ENCODE results near the gene TMEM272. TPM values are rescaled to one million over a fixed set of nuclear protein-coding genes. Genes with fewer than 3 reads are reported as not detected.

Gene TMEM272
- polyA plus RNA-seq, 1 of the 3 experiments (the other 2 are of a cell fraction) = not detected

DNA sequence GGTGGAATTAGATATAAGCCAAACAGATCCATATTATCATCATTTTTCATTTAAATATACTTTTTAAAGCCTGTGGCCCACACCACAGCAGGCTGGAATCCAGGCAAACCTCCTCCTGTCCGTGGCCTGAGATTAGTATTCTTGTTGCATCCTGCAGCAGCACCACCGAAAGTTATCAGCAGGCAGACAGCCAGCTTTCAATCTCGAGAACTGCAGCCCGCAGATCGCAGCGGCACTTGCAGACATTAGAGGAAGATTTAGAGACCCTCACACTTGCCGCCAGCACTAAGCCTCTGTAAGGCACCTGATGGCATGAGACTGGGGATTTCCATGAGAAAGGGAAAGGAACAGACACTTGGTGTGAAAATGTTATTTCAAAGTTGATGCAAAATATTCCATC, 48.4 kb downstream of the TMEM272 start (continued):
- TF ChIP-seq, protein P1, sequence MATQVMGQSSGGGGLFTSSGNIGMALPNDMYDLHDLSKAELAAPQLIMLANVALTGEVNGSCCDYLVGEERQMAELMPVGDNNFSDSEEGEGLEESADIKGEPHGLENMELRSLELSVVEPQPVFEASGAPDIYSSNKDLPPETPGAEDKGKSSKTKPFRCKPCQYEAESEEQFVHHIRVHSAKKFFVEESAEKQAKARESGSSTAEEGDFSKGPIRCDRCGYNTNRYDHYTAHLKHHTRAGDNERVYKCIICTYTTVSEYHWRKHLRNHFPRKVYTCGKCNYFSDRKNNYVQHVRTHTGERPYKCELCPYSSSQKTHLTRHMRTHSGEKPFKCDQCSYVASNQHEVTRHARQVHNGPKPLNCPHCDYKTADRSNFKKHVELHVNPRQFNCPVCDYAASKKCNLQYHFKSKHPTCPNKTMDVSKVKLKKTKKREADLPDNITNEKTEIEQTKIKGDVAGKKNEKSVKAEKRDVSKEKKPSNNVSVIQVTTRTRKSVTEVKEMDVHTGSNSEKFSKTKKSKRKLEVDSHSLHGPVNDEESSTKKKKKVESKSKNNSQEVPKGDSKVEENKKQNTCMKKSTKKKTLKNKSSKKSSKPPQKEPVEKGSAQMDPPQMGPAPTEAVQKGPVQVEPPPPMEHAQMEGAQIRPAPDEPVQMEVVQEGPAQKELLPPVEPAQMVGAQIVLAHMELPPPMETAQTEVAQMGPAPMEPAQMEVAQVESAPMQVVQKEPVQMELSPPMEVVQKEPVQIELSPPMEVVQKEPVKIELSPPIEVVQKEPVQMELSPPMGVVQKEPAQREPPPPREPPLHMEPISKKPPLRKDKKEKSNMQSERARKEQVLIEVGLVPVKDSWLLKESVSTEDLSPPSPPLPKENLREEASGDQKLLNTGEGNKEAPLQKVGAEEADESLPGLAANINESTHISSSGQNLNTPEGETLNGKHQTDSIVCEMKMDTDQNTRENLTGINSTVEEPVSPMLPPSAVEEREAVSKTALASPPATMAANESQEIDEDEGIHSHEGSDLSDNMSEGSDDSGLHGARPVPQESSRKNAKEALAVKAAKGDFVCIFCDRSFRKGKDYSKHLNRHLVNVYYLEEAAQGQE (IDR thresholded peaks at IDR 0.05; ENCODE audit: low read depth, low read length) = no peak
- TF ChIP-seq TCF12 (IDR thresholded peaks at IDR 0.05) (no peak), GATA2 (CRISPR knock-in tag; IDR thresholded peaks at IDR 0.05) (no peak)

- TF ChIP-seq, protein P2, sequence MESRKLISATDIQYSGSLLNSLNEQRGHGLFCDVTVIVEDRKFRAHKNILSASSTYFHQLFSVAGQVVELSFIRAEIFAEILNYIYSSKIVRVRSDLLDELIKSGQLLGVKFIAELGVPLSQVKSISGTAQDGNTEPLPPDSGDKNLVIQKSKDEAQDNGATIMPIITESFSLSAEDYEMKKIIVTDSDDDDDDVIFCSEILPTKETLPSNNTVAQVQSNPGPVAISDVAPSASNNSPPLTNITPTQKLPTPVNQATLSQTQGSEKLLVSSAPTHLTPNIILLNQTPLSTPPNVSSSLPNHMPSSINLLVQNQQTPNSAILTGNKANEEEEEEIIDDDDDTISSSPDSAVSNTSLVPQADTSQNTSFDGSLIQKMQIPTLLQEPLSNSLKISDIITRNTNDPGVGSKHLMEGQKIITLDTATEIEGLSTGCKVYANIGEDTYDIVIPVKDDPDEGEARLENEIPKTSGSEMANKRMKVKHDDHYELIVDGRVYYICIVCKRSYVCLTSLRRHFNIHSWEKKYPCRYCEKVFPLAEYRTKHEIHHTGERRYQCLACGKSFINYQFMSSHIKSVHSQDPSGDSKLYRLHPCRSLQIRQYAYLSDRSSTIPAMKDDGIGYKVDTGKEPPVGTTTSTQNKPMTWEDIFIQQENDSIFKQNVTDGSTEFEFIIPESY (IDR thresholded peaks at IDR 0.05; ENCODE audit: borderline replicate concordance, low read depth) = no peak
- TF ChIP-seq FOXJ3 (CRISPR knock-in tag; IDR thresholded peaks at IDR 0.05) (no peak), NRF1 (IDR thresholded peaks at IDR 0.05; ENCODE audit: low read depth, low read length) (no peak), GATA2 (CRISPR knock-in tag; IDR thresholded peaks at IDR 0.05) (no peak), FOSL2 (IDR thresholded peaks at IDR 0.05; ENCODE audit: borderline replicate concordance, low read depth) (no peak), TEAD4 (IDR thresholded peaks at IDR 0.05; ENCODE audit: borderline replicate concordance, insufficient read depth) (no peak), RXRA (IDR thresholded peaks at IDR 0.05; ENCODE audit: borderline replicate concordance, low read depth) (no peak), CTCF (IDR thresholded peaks at IDR 0.05) (no peak), RCOR1 (IDR thresholded peaks at IDR 0.05; ENCODE audit: low read length) (no peak), SIN3A (IDR thresholded peaks at IDR 0.05; ENCODE audit: borderline replicate concordance, low read depth, low read length) (no peak), SMC3 (IDR thresholded peaks at IDR 0.05; ENCODE audit: low read depth, low read length) (no peak)
- TF ChIP-seq, protein P3, sequence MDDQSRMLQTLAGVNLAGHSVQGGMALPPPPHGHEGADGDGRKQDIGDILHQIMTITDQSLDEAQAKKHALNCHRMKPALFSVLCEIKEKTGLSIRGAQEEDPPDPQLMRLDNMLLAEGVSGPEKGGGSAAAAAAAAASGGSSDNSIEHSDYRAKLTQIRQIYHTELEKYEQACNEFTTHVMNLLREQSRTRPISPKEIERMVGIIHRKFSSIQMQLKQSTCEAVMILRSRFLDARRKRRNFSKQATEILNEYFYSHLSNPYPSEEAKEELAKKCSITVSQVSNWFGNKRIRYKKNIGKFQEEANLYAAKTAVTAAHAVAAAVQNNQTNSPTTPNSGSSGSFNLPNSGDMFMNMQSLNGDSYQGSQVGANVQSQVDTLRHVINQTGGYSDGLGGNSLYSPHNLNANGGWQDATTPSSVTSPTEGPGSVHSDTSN (IDR thresholded peaks at IDR 0.05) = no peak
- TF ChIP-seq, protein P4, sequence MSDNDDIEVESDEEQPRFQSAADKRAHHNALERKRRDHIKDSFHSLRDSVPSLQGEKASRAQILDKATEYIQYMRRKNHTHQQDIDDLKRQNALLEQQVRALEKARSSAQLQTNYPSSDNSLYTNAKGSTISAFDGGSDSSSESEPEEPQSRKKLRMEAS (IDR thresholded peaks at IDR 0.05; ENCODE audit: low read depth) = no peak
- WGBS (ENCODE audit: low lambda C conversion rate) = 89% methylated on average over 2 of the region's 2 CpGs
- H3F3A ChIP-seq (replicated peaks; ENCODE audit: insufficient read depth) = peaks cover 8% of the 10 kb centered on the region
- ChIA-PET CTCF (interaction anchor here (1.1 to 4.8 kb wide), 7 partner anchors 9 to 509 kb away, joined by 3 to 80 read pairs (median 8); no protein-coding TSS in a partner anchor), POLR2A (interaction anchor here (0.6 to 3.1 kb wide), 4 partner anchors 9 to 353 kb away, joined by 3 to 26 read pairs (median 4); partner anchors contain the start of gene INTS6)
- no peaks in the 10 kb centered on the region for H3K9me2 ChIP-seq
- H3K4me2 ChIP-seq = no peak overlapping the region
- H3K27me3 ChIP-seq (ENCODE audit: insufficient read depth) = no peaks in the 10 kb centered on the region
- no peak overlapping the region for H3K27ac ChIP-seq (ENCODE audit: low read depth in 2 of 2, low read length in 1 of 2)
- no peak overlapping the region for H3K4me3 ChIP-seq (ENCODE audit: low read depth in 2 of 2, low read length in 1 of 2)
- no peak overlapping the region for H3K9ac ChIP-seq
- no peak for DNase-seq
- peaks cover 5 to 25% of the 10 kb centered on the region in 2 experiments; a peak in 3 of 4 replicates for H3K4me1 ChIP-seq (ENCODE audit: control insufficient read depth in 1 of 2, insufficient read depth in 2 of 2, low read depth in 1 of 2, low read length in 1 of 2)
- H4K20me1 ChIP-seq (ENCODE audit: insufficient read depth) = no peaks in the 10 kb centered on the region
- no peaks in the 10 kb centered on the region for H3K9me3 ChIP-seq
- no peak overlapping the region for H2AFZ ChIP-seq (ENCODE audit: low read depth)
- H3K36me3 ChIP-seq (replicated peaks in 1 of 2; ENCODE audit: control insufficient read depth in 1 of 2, insufficient read depth in 2 of 2, low read length in 1 of 2) = no peaks in the 10 kb centered on the region
- no peaks in the 10 kb centered on the region for H3K79me2 ChIP-seq (ENCODE audit: insufficient read depth)
These were observed 49.6 kb downstream of the TMEM272 start for GRCh38 chr13:51795419-51795818.

Measured in SK-N-SH (cell line).